Esophagus muscularis mucosa (tissue), 4 donors: ENCODE data around the gene RGSL1.

Experiments used
- CTCF ChIP-seq, 3 experiments: fragments of 200-600 bp in 2 of 3; fragments of 450-650 bp in 1 of 3; sonication (generic) in 2 of 3; IDR thresholded peaks; one replicate each; pipeline ENCODE4 v1.5.1; 2017 to 2019; ENCODE audit warnings: antibody characterized with exemption in 3 of 3, mild to moderate bottlenecking in 2 of 3, moderate library complexity in 1 of 3
- EP300 ChIP-seq: sonication (generic); formaldehyde crosslinking; IDR thresholded peaks from one replicate; pipeline ENCODE4 v1.6.1; 2017; ENCODE audit warnings: antibody characterized with exemption
- POLR2A ChIP-seq: fragments of 450-650 bp; IDR thresholded peaks from one replicate; pipeline ENCODE4 v1.6.1; 2017; ENCODE audit warnings: antibody characterized with exemption, moderate library complexity, mild to moderate bottlenecking, low read depth
- POLR2AphosphoS5 ChIP-seq, 2 donors: sonication (generic); formaldehyde crosslinking; IDR thresholded peaks; one replicate each; pipeline ENCODE4 v1.6.1; 2017; ENCODE audit warnings: antibody characterized with exemption in 2 of 2

- no peak for TF ChIP-seq CTCF (IDR thresholded peaks at IDR 0.05)
- TF ChIP-seq POLR2AphosphoS5 (IDR thresholded peaks at IDR 0.05), result no peak
- TF ChIP-seq POLR2A, result no peak
- no peak for TF ChIP-seq EP300
Observed at GRCh38 chr1:182431278-182431677, 18.7 kb upstream of the RGSL1 start.
